K562 (cell line): ENCODE measurements around the gene PPP1R15B. TPM values are rescaled to one million over a fixed set of nuclear protein-coding genes. Genes with fewer than 3 reads are reported as not detected.

Experiments
- BCL6 ChIP-seq: fragments of 250-450 bp; sonication (Bioruptor Pico); IDR thresholded peaks from 2 replicates; pipeline ENCODE4 v1.4.0; 2020
- ELF4 ChIP-seq: fragments of 450-650 bp; formaldehyde crosslinking; IDR thresholded peaks from 2 replicates; pipeline ENCODE4 v1.4.0; 2022; ENCODE audit warnings: missing genetic modification characterization
- FOSL1 ChIP-seq: fragments of 200-800 bp; sonication (Bioruptor generic); conservative IDR thresholded peaks from 2 replicates; pipeline ENCODE4 v1.6.1; 2016; ENCODE audit warnings: missing genetic modification characterization, missing compliant biosample characterization
- FOXP4 ChIP-seq: sonication (generic); formaldehyde crosslinking; IDR thresholded peaks from 2 replicates; pipeline ENCODE4 v1.8.0; 2022; ENCODE audit warnings: mild to moderate bottlenecking, missing genetic modification reagents, borderline replicate concordance
- LEF1 ChIP-seq: fragments of 450-650 bp; IDR thresholded peaks from 2 replicates; pipeline ENCODE4 v1.6.1; 2016; ENCODE audit warnings: mild to moderate bottlenecking
- MLLT1 ChIP-seq, 2 experiments: fragments of 450-650 bp; IDR thresholded peaks; 2 replicates each; pipeline ENCODE4 v1.6.1; 2016
- MNT ChIP-seq, 2 experiments: fragments of 450-650 bp; conservative IDR thresholded peaks; 2 replicates each; pipeline ENCODE4 v1.6.1; 2017; ENCODE audit warnings: mild to moderate bottlenecking in 2 of 2, moderate library complexity in 2 of 2
- MYC ChIP-seq, 2 experiments: fragments of 250-450 bp in 1 of 2; sonication (Bioruptor Pico) in 1 of 2; IDR thresholded peaks; 2 replicates each; pipeline versions ENCODE4 v1.5.1 to v1.6.1; 2012 to 2021; ENCODE audit warnings: low read depth in 2 of 2, borderline replicate concordance in 1 of 2, improper control_type of control experiment in 1 of 2, low read length in 1 of 2, mild to moderate bottlenecking in 1 of 2, moderate library complexity in 1 of 2
- NKRF ChIP-seq: fragments of 450-650 bp; IDR thresholded peaks from 2 replicates; pipeline ENCODE4 v1.6.1; 2016; ENCODE audit warnings: borderline replicate concordance
- PATZ1 ChIP-seq: fragments of 250-450 bp; sonication (Bioruptor Pico); IDR thresholded peaks from 2 replicates; pipeline ENCODE4 v1.5.0; 2020; ENCODE audit warnings: mild to moderate bottlenecking, borderline replicate concordance
- PCBP1 ChIP-seq: fragments of 200-400 bp; formaldehyde crosslinking; IDR thresholded peaks from 2 replicates; pipeline ENCODE4 v1.6.1; 2018; ENCODE audit warnings: mild to moderate bottlenecking, low read depth, low read length; ENCODE audit not compliant: poor library complexity, severe bottlenecking
- RB1 ChIP-seq: fragments of 450-650 bp; IDR thresholded peaks from 2 replicates; pipeline ENCODE4 v1.6.1; 2017; ENCODE audit warnings: low read depth, mild to moderate bottlenecking
- SIN3A ChIP-seq, 2 experiments: fragments of 150-350 bp in 1 of 2; IDR thresholded peaks; 2 replicates each; pipeline ENCODE4 v1.6.1; 2011 to 2016; ENCODE audit warnings: borderline replicate concordance in 2 of 2, low read depth in 2 of 2, low read length in 2 of 2, mild to moderate bottlenecking in 2 of 2, moderate library complexity in 2 of 2; ENCODE audit not compliant: control insufficient read depth in 1 of 2
- SIN3B ChIP-seq: fragments of 450-650 bp; IDR thresholded peaks from 2 replicates; pipeline ENCODE4 v1.6.1; 2017; ENCODE audit warnings: low read depth, mild to moderate bottlenecking, moderate library complexity
- SMC3 ChIP-seq: conservative IDR thresholded peaks from 2 replicates; pipeline ENCODE4 v1.6.1; 2011; ENCODE audit warnings: low read depth, low read length, improper control_type of control experiment; ENCODE audit not compliant: insufficient read depth
- ZZZ3 ChIP-seq: fragments of 450-650 bp; IDR thresholded peaks from 2 replicates; pipeline ENCODE4 v1.6.1; 2016; ENCODE audit warnings: antibody characterized with exemption, mild to moderate bottlenecking, moderate library complexity
- polyA plus RNA-seq, 8 experiments: library from polyadenylated mRNA; depleted of rRNA in 4 of 8; stranded (reverse) in 5 of 8; unstranded in 3 of 8; fragments of >200 nt; fragmentation: Nextera tagmentation in 2 of 8; fragmentation: Illumina TruSeq in 1 of 8; extraction: Ambion mirVana in 2 of 8; extraction: Trizol in 1 of 8; gene quantifications; 2 replicates each; pipeline versions ENCODE4 v1.2.1 to v1.2.3, GENCODE V29; 2011 to 2014; ENCODE audit warnings: inconsistent platforms in 1 of 8, missing spikeins in 1 of 8
- total RNA-seq, 7 experiments: library from RNA; depleted of rRNA in 6 of 7; stranded (reverse); fragments of >200 nt in 6 of 7; fragmentation: Illumina TruSeq in 2 of 7; extraction: Trizol in 2 of 7; gene quantifications; 2 replicates each; pipeline versions ENCODE4 v1.2.1 to v1.2.3, GENCODE V29; 2011 to 2021; ENCODE audit warnings: low replicate concordance in 1 of 7

PPP1R15B gene
- total and polyA plus RNA-seq, 9 of the 15 experiments (the other 6 are each of a cell fraction or from before 2014, with no cell fraction given) = 17.0 to 48.1 (median 30.8) TPM

- no peak for TF ChIP-seq ZZZ3
- no peak for TF ChIP-seq SMC3
- TF ChIP-seq MLLT1 (IDR thresholded peaks at IDR 0.05) = peak in 1 of 2 experiments; percentile 45; a peak in 1 of 4 replicates
- 0 out of 2 replicates have a peak, but pooled peaks have one; percentile 21 for TF ChIP-seq FOSL1 (tag)
- no peak for TF ChIP-seq FOXP4
- no peak for TF ChIP-seq BCL6 (CRISPR knock-in tag)
- TF ChIP-seq NKRF = peak; percentile 69
- TF ChIP-seq SIN3A (IDR thresholded peaks at IDR 0.05; ENCODE audit: borderline replicate concordance in 2 of 2, control insufficient read depth in 1 of 2, low read depth in 2 of 2, low read length in 2 of 2) = peak in 1 of 2 experiments; percentile 46; a peak in 1 of 4 replicates
- no peak for TF ChIP-seq LEF1
- no peak for TF ChIP-seq RB1
- TF ChIP-seq ELF4 (CRISPR knock-in tag) = no peak
- TF ChIP-seq MNT (conservative IDR thresholded peaks at IDR 0.05) = 0 out of 4 replicates have a peak, but pooled peaks of 1 of the 2 experiments have one; percentile 10
- TF ChIP-seq PATZ1 = no peak
- no peak for TF ChIP-seq SIN3B
- no peak for TF ChIP-seq PCBP1
- peak; percentile 41; the same call in 1 of the 2 replicates for TF ChIP-seq MYC (IDR thresholded peaks at IDR 0.05; ENCODE audit: low read depth, low read length)
- no peak for TF ChIP-seq MYC (CRISPR knock-in tag; IDR thresholded peaks at IDR 0.05; ENCODE audit: borderline replicate concordance, low read depth)
Observed at GRCh38 chr1:204409836-204410687, 1.6 kb downstream of the PPP1R15B start (continued).
